Right lobe of liver (tissue), 6 donors: ENCODE measurements around the gene CRBN. TPM values are rescaled to one million over a fixed set of nuclear protein-coding genes. Genes with fewer than 3 reads are reported as not detected.

Source experiments
- ATAC-seq, 4 donors: fragments of 200-7000 bp; cut with Tn5 transposase; one replicate each; pipeline ENCODE4 v1.9.1; 2020; ENCODE audit warnings: mild to moderate bottlenecking in 4 of 4, moderate library complexity in 4 of 4
- DNase-seq, 3 donors: peaks; one replicate each; pipeline ENCODE4 v3.0.0-alpha.2; 2020
- H3K27ac ChIP-seq, 3 donors: fragments of 200-600 bp; one replicate each; pipeline ENCODE4 v1.8.0; 2022
- H3K27me3 ChIP-seq, 2 donors: fragments of 200-600 bp; one replicate each; pipeline ENCODE4 v1.8.0; 2022
- H3K36me3 ChIP-seq, 4 donors: fragments of 200-600 bp; sonication (generic) in 1 of 4; one replicate each; pipeline versions ENCODE4 v1.5.1 to v1.8.0; 2017 to 2022; ENCODE audit warnings: control low read depth in 1 of 4
- H3K4me1 ChIP-seq, 4 donors: fragments of 200-600 bp; sonication (generic) in 1 of 4; one replicate each; pipeline versions ENCODE4 v1.5.1 to v1.8.0; 2017 to 2022; ENCODE audit warnings: control low read depth in 1 of 4
- H3K4me3 ChIP-seq, 3 donors: fragments of 200-600 bp; one replicate each; pipeline ENCODE4 v1.8.0; 2022
- H3K9me3 ChIP-seq, 4 donors: fragments of 200-600 bp; sonication (generic) in 1 of 4; one replicate each; pipeline versions ENCODE4 v1.5.1 to v1.8.0; 2017 to 2022; ENCODE audit warnings: control low read depth in 1 of 4
- POLR2A ChIP-seq: fragments of 450-650 bp; IDR thresholded peaks from one replicate; pipeline ENCODE4 v1.6.1; 2017; ENCODE audit warnings: antibody characterized with exemption, mild to moderate bottlenecking
- WGBS: methylation state at CpG from one replicate; pipeline ENCODE4 v1.1.6; 2018; ENCODE audit warnings: low coverage, low lambda C conversion rate; ENCODE audit not compliant: insufficient coverage; ENCODE audit errors: missing lambda C conversion rate; 5-methylcytosine and 5-hydroxymethylcytosine counted together
- intact Hi-C, 2 donors: fragments of 100-400 bp; cut with DNase I; formaldehyde crosslinking; loops; one replicate each; pipeline versions ENCODE4 v1.11.2 to v1.14.1; 2022
- total RNA-seq, 6 experiments: library from RNA; depleted of rRNA in 2 of 6; stranded (reverse); fragments of >200 nt in 2 of 6; fragmentation: NEBNext Ultra II Directional in 3 of 6; extraction: Animal tissue kit (Norgen Biotek cat#: 25700) in 3 of 6; gene quantifications; one replicate each; pipeline versions ENCODE4 v1.1.0 to v1.2.4, GENCODE V29; 2016 to 2023
- TF ChIP-seq, protein P1 (sequence below), 4 donors: fragments of 200-600 bp in 3 of 4; fragments of 450-650 bp in 1 of 4; IDR thresholded peaks; one replicate each; pipeline versions ENCODE4 v1.5.1 to v1.8.0; 2016 to 2022; ENCODE audit warnings: antibody characterized with exemption in 4 of 4, mild to moderate bottlenecking in 2 of 4
- donor health status: DM: no; HTN: yes; CAD: no.
- donor health status: DM: no; HTN: no; CAD: no.
- donor health status: DM: no; HTN: no; CAD: no.
- donor health status: DM: no; HTN: yes; CAD: no.
- donor health status: DM: no; HTN: yes; CAD: no.

CRBN gene
- total RNA-seq, 6 experiments from 2014 or later: 21.7 to 32.3 (median 24.1) TPM

DNA sequence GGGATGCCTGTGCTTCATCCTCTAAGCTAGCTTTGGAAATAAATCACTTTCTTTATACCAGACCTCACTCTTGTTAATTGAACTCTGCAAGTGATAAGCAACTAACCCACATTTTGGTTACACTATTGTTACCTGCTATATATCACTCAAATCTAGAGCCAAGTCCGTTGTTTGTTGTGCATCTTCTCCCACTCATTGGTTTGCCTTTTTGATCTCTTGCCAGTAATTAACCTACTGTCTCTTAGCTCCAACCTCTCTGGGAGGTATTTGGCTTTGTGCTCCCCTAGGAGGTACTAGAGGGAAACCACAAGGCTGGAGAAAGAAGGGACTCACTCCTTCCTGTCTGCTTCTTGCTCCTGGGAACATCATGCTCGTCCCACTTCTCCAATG lies 12.8 kb upstream of the CRBN start:
- no peaks in the 10 kb centered on the region for H3K4me1 ChIP-seq
- H3K4me3 ChIP-seq: no peak overlapping the region
- ATAC-seq (no peak), DNase-seq (no peak)
- no peaks in the 10 kb centered on the region for H3K9me3 ChIP-seq
- no peaks in the 10 kb centered on the region for H3K36me3 ChIP-seq
- WGBS: 5% methylated on average over 1 of the region's 2 CpGs
- H3K27me3 ChIP-seq: no peaks in the 10 kb centered on the region
- no peak overlapping the region for H3K27ac ChIP-seq
- intact Hi-C loops: no loop called here
- no peak for TF ChIP-seq POLR2A
- TF ChIP-seq, protein P1, sequence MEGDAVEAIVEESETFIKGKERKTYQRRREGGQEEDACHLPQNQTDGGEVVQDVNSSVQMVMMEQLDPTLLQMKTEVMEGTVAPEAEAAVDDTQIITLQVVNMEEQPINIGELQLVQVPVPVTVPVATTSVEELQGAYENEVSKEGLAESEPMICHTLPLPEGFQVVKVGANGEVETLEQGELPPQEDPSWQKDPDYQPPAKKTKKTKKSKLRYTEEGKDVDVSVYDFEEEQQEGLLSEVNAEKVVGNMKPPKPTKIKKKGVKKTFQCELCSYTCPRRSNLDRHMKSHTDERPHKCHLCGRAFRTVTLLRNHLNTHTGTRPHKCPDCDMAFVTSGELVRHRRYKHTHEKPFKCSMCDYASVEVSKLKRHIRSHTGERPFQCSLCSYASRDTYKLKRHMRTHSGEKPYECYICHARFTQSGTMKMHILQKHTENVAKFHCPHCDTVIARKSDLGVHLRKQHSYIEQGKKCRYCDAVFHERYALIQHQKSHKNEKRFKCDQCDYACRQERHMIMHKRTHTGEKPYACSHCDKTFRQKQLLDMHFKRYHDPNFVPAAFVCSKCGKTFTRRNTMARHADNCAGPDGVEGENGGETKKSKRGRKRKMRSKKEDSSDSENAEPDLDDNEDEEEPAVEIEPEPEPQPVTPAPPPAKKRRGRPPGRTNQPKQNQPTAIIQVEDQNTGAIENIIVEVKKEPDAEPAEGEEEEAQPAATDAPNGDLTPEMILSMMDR (IDR thresholded peaks at IDR 0.05): no peak

DNA sequence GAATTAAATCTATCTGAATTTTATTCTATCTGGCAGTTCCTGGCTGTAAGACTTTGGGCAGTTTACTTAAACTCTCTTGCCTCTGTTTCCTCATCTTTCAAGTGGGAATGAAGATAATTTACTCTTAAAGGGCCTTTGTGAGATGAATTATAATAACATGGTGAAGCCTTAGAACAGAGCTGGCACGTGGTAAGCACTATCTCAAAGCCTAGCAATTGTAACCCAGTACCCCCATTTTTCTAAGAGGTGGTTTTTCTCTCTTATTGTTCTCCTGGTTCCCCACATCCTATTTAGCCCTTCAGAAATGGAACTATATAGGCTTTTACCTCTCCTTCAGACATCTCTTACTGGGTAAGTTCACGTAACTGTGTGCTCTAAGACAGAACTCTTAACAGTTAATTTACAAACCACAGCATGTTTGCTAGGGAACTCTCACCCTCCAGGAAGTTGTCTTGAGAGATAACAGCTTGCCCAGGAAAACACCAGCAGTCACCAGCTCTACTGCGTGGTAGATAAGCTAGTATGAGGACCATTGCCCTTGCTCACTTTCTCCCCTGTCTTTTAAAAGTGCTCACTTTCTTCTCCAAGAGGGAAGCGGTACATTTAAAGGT lies 12.3 kb upstream of the CRBN start:
- Histone ChIP-seq H3K4me3 (no peak overlapping the region), H3K9me3 (peaks cover 0 to 3% (median 0%) of the 10 kb centered on the region in 4 donors), H3K36me3 (no peaks in the 10 kb centered on the region), H3K27ac (no peak overlapping the region), H3K27me3 (no peaks in the 10 kb centered on the region), H3K4me1 (no peaks in the 10 kb centered on the region)
- 18% methylated on average over 4 of the region's 4 CpGs for WGBS
- TF ChIP-seq, protein P1 (IDR thresholded peaks at IDR 0.05): no peak
- TF ChIP-seq POLR2A: no peak
- no peak for DNase-seq
- intact Hi-C loops: no loop called here
- ATAC-seq: peak; percentile 22 to 45 (median 32)

GRCh38 chr3:3189961-3190360 lies 10.5 kb upstream of the CRBN start:
- Histone ChIP-seq H3K27me3 (no peaks in the 10 kb centered on the region), H3K4me1 (no peaks in the 10 kb centered on the region), H3K4me3 (no peak overlapping the region), H3K9me3 (peaks cover 0 to 3% (median 0%) of the 10 kb centered on the region in 4 donors), H3K27ac (no peak overlapping the region), H3K36me3 (no peaks in the 10 kb centered on the region)
- DNase-seq: no peak
- WGBS: 58% methylated on average over 1 of the region's 1 CpG
- TF ChIP-seq, protein P1 (IDR thresholded peaks at IDR 0.05): no peak
- TF ChIP-seq POLR2A: no peak
- intact Hi-C loops: no loop called here
- ATAC-seq: no peak

- Histone ChIP-seq H3K4me1 (no peaks in the 10 kb centered on the region), H3K27me3 (no peaks in the 10 kb centered on the region), H3K36me3 (no peaks in the 10 kb centered on the region), H3K27ac (no peak overlapping the region), H3K9me3 (peaks cover 0 to 3% (median 0%) of the 10 kb centered on the region in 4 donors), H3K4me3 (no peak overlapping the region)
- 14% methylated on average over 1 of the region's 1 CpG for WGBS
- intact Hi-C loops: no loop called here
- DNase-seq (no peak), ATAC-seq (peak; percentile 12 to 33 (median 23))
- TF ChIP-seq, protein P1 (IDR thresholded peaks at IDR 0.05): no peak
- no peak for TF ChIP-seq POLR2A
These were observed 9.7 kb upstream of the CRBN start for GRCh38 chr3:3189102-3189727.
